Hepatocyte (in vitro differentiated cells): ENCODE measurements around the gene MAOB.
"Not testable (repeated sequence)": the region's sequence is repeated elsewhere in the genome, so short reads cannot be mapped to it uniquely, and the experiment has no call there.

Experiments
- CTCF ChIP-seq: fragments of 200-600 bp; sonication (generic); IDR thresholded peaks from 2 replicates; pipeline ENCODE4 v1.5.1; 2016; ENCODE audit warnings: antibody characterized with exemption, mild to moderate bottlenecking; ENCODE audit not compliant: poor library complexity
- EZH2 ChIP-seq: fragments of 200-600 bp; sonication (generic); IDR thresholded peaks from 2 replicates; pipeline ENCODE4 v1.6.1; 2016; ENCODE audit warnings: antibody characterized with exemption, mild to moderate bottlenecking, borderline replicate concordance
- EZH2phosphoT487 ChIP-seq: fragments of 200-600 bp; sonication (generic); IDR thresholded peaks from one replicate; pipeline ENCODE4 v1.6.1; 2018; ENCODE audit warnings: antibody characterized with exemption, mild to moderate bottlenecking, low read depth, moderate library complexity; ENCODE audit not compliant: unreplicated experiment, severe bottlenecking

DNA sequence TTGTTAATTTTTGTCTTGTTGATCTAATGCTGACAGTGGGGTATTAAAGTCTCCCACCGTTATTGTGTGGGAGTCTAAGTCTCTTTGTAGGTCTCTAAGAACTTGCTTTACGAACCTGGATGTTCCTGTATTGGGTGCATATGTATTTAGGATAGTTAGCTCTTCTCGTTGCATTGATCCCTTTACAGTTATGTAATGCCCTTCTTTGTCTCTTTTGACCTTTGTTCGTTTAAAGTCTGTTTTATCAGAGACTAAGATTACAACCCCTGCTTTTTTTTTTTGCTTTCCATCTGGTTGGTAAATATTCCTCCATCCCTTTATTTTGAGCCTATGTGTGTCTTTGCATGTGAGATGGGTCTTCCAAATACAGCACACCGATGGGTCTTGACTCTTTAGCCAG lies 157.0 kb downstream of the MAOB start:
- TF ChIP-seq CTCF, EZH2, EZH2phosphoT487: not testable (repeated sequence)
